Small intestine (tissue), 7 donors: ENCODE data around the gene LEKR1. TPM values are rescaled to one million over a fixed set of nuclear protein-coding genes. Genes with fewer than 3 reads are reported as not detected.
"Not testable (repeated sequence)": the region's sequence is repeated elsewhere in the genome, so short reads cannot be mapped to it uniquely, and the experiment has no call there.

Experiments
- DNase-seq, 2 donors: peaks; one replicate each; pipeline versions ENCODE4 v3.0.0 to v3.0.0-alpha.2; 2013
- FAIRE-seq: peaks from 2 replicates; lab custom pipeline; 2012; peaks lifted over from hg19 to GRCh38; lab: Jason Lieb, UNC
- H3K27ac ChIP-seq, 3 donors: one replicate each; pipeline ENCODE4 v1.5.1; 2013; ENCODE audit warnings: low read length in 2 of 3, mild to moderate bottlenecking in 2 of 3, control low read depth in 1 of 3, inconsistent platforms in 1 of 3, low read depth in 1 of 3, moderate library complexity in 1 of 3
- H3K27me3 ChIP-seq, 3 donors: one replicate each; pipeline ENCODE4 v1.6.1; 2013; ENCODE audit warnings: low read length in 3 of 3, inconsistent platforms in 1 of 3; ENCODE audit not compliant: control insufficient read depth in 3 of 3, insufficient read depth in 3 of 3
- H3K36me3 ChIP-seq, 3 donors: one replicate each; pipeline ENCODE4 v1.6.1; 2013; ENCODE audit warnings: low read length in 3 of 3, inconsistent platforms in 1 of 3, low read depth in 1 of 3, mild to moderate bottlenecking in 1 of 3, moderate library complexity in 1 of 3; ENCODE audit not compliant: control insufficient read depth in 3 of 3, insufficient read depth in 2 of 3
- H3K4me1 ChIP-seq, 3 donors: one replicate each; pipeline ENCODE4 v1.6.1; 2013; ENCODE audit warnings: low read length in 2 of 3, inconsistent platforms in 1 of 3, low read depth in 1 of 3, mild to moderate bottlenecking in 1 of 3, moderate library complexity in 1 of 3; ENCODE audit not compliant: control insufficient read depth in 3 of 3, insufficient read depth in 2 of 3
- H3K4me3 ChIP-seq, 3 donors: one replicate each; pipeline ENCODE4 v1.5.1; 2013; ENCODE audit warnings: low read length in 3 of 3, control low read depth in 1 of 3, inconsistent platforms in 1 of 3, low read depth in 1 of 3, mild to moderate bottlenecking in 1 of 3, moderate library complexity in 1 of 3
- H3K9me3 ChIP-seq, 2 donors: one replicate each; pipeline ENCODE4 v1.6.1; 2013; ENCODE audit warnings: low read depth in 1 of 2, low read length in 1 of 2; ENCODE audit not compliant: control insufficient read depth in 2 of 2, insufficient read depth in 1 of 2
- WGBS, 3 donors: extraction: QIAGEN DNeasy Blood & Tissue Kit; methylation state at CpG; one replicate each; pipeline ENCODE4 v1.1.7; 2013; 5-methylcytosine and 5-hydroxymethylcytosine counted together
- polyA plus RNA-seq, 4 donors: library from polyadenylated mRNA; stranded (reverse) in 3 of 4; unstranded in 1 of 4; fragments of 200-250 nt in 3 of 4; fragments of 120-200 nt in 1 of 4; gene quantifications; one replicate each; pipeline versions ENCODE4 v1.2.1 to v1.2.3, GENCODE V29; 2013
- donor health status: healthy with polysubstance abuse.
- donor health status: control.
- donor health status: control.
- donor health status: Bipolar disorder and iron deficiency.
- donor health status: healthy.

LEKR1 gene
- polyA plus RNA-seq, 4 donors = 0.63 to 2.5 TPM; not detected in 2

- Histone ChIP-seq H3K36me3 (no peaks in the 10 kb centered on the region), H3K4me1 (no peaks in the 10 kb centered on the region), H3K27ac (no peak overlapping the region), H3K4me3 (no peak overlapping the region), H3K9me3 (no peaks in the 10 kb centered on the region), H3K27me3 (no peaks in the 10 kb centered on the region)
- DNase-seq (no peak), FAIRE-seq (no peak)
- WGBS, 3 donors = 89 to 92% (median 90%) methylated on average over 3 of the region's 3 CpGs
Observed at GRCh38 chr3:156910022-156910421, 83.9 kb downstream of the LEKR1 start.

GRCh38 chr3:156910831-156911230 lies 84.7 kb downstream of the LEKR1 start:
- WGBS, 3 donors = 37 to 62% (median 61%) methylated on average over 2 of the region's 2 CpGs
- H3K36me3 ChIP-seq, H3K4me3 ChIP-seq, H3K27ac ChIP-seq, H3K4me1 ChIP-seq, H3K27me3 ChIP-seq, H3K9me3 ChIP-seq, DNase-seq: not testable (repeated sequence)
- peak; percentile 95 for FAIRE-seq

- not testable (repeated sequence) for H3K4me3 ChIP-seq, DNase-seq, H3K27me3 ChIP-seq, H3K27ac ChIP-seq, FAIRE-seq, H3K9me3 ChIP-seq, H3K36me3 ChIP-seq, H3K4me1 ChIP-seq
- WGBS, 3 donors = 91 to 97% (median 93%) methylated on average over 2 of the region's 2 CpGs
Observed at GRCh38 chr3:156914300-156914699, 88.1 kb downstream of the LEKR1 start.

- WGBS, 3 donors = 94 to 98% (median 96%) methylated on average over 5 of the region's 5 CpGs
- Histone ChIP-seq H3K27me3 (no peaks in the 10 kb centered on the region), H3K27ac (no peak overlapping the region), H3K9me3 (no peaks in the 10 kb centered on the region), H3K4me3 (no peak overlapping the region), H3K4me1 (no peaks in the 10 kb centered on the region), H3K36me3 (no peaks in the 10 kb centered on the region)
- DNase-seq = no peak
- no peak for FAIRE-seq
Observed at GRCh38 chr3:156915372-156915771, 89.2 kb downstream of the LEKR1 start.

- DNase-seq (no peak), FAIRE-seq (no peak)
- Histone ChIP-seq H3K27ac (no peak overlapping the region), H3K4me3 (no peak overlapping the region), H3K9me3 (no peaks in the 10 kb centered on the region), H3K4me1 (no peaks in the 10 kb centered on the region), H3K27me3 (no peaks in the 10 kb centered on the region), H3K36me3 (no peaks in the 10 kb centered on the region)
- WGBS, 3 donors = 85 to 90% (median 88%) methylated on average over 6 of the region's 6 CpGs
Observed at GRCh38 chr3:156918746-156919145, 92.6 kb downstream of the LEKR1 start.

- no peak overlapping the region for H3K27ac ChIP-seq
- no peaks in the 10 kb centered on the region for H3K4me1 ChIP-seq
- FAIRE-seq (no peak), DNase-seq (no peak)
- H3K36me3 ChIP-seq = no peaks in the 10 kb centered on the region
- WGBS, 3 donors = 84 to 86% (median 85%) methylated on average over 3 of the region's 3 CpGs
- H3K9me3 ChIP-seq = no peaks in the 10 kb centered on the region
- H3K27me3 ChIP-seq = no peaks in the 10 kb centered on the region
- no peak overlapping the region for H3K4me3 ChIP-seq
Observed at GRCh38 chr3:156919818-156920217, 93.7 kb downstream of the LEKR1 start.

- Histone ChIP-seq H3K9me3 (no peaks in the 10 kb centered on the region), H3K4me3 (no peak overlapping the region), H3K36me3 (no peaks in the 10 kb centered on the region), H3K27me3 (no peaks in the 10 kb centered on the region), H3K4me1 (no peaks in the 10 kb centered on the region), H3K27ac (no peak overlapping the region)
- no peak for DNase-seq
- FAIRE-seq = no peak
- 73 to 93% (median 90%) methylated on average over 1 of the region's 1 CpG for WGBS, 3 donors
Observed at GRCh38 chr3:156920399-156920798, 94.2 kb downstream of the LEKR1 start.

- DNase-seq = no peak
- Histone ChIP-seq H3K4me1 (no peaks in the 10 kb centered on the region), H3K36me3 (no peaks in the 10 kb centered on the region), H3K27me3 (no peaks in the 10 kb centered on the region), H3K27ac (no peak overlapping the region), H3K9me3 (no peaks in the 10 kb centered on the region), H3K4me3 (no peak overlapping the region)
- no peak for FAIRE-seq
- 93 to 98% (median 96%) methylated on average over 1 of the region's 1 CpG for WGBS, 3 donors
Observed at GRCh38 chr3:156923349-156923748, 97.2 kb downstream of the LEKR1 start.

- H3K27me3 ChIP-seq = no peaks in the 10 kb centered on the region
- H3K36me3 ChIP-seq = no peaks in the 10 kb centered on the region
- no peak for DNase-seq
- no peaks in the 10 kb centered on the region for H3K9me3 ChIP-seq
- no peak overlapping the region for H3K4me3 ChIP-seq
- H3K27ac ChIP-seq = no peak overlapping the region
- peaks cover 0 to 9% (median 0%) of the 10 kb centered on the region in 3 donors for H3K4me1 ChIP-seq
- FAIRE-seq = no peak
- 24 to 69% (median 55%) methylated on average over 2 of the region's 2 CpGs for WGBS, 3 donors
Observed at GRCh38 chr3:156938724-156939123, 112.6 kb downstream of the LEKR1 start.
